Measurements from ENCODE around the gene CHN1. TPM values are rescaled to one million over a fixed set of nuclear protein-coding genes. Genes with fewer than 3 reads are reported as not detected.
A peak's percentile ranks its signal among the peaks of the same experiment; 100 is the strongest.

CHN1 gene
- polyA plus RNA-seq, 4 donors, result 2.0 to 7.8 (median 5.1) TPM

- Histone ChIP-seq H3K36me3 (ENCODE audit: control insufficient read depth in 3 of 3, insufficient read depth in 2 of 3, low read depth in 1 of 3, low read length in 3 of 3) (no peaks in the 10 kb centered on the region), H3K4me3 (ENCODE audit: low read depth in 1 of 3, low read length in 3 of 3) (peak overlapping the region in 1 of 3 donors; percentile 4), H3K9me3 (ENCODE audit: control insufficient read depth in 2 of 2, insufficient read depth in 1 of 2, low read depth in 1 of 2, low read length in 1 of 2) (no peaks in the 10 kb centered on the region), H3K4me1 (ENCODE audit: control insufficient read depth in 3 of 3, insufficient read depth in 2 of 3, low read depth in 1 of 3, low read length in 2 of 3) (no peaks in the 10 kb centered on the region), H3K27ac (ENCODE audit: low read depth in 1 of 3, low read length in 2 of 3) (no peak overlapping the region), H3K27me3 (ENCODE audit: control insufficient read depth in 3 of 3, insufficient read depth in 3 of 3, low read length in 3 of 3) (no peaks in the 10 kb centered on the region)
- 44 to 62% (median 60%) methylated on average over 8 of the region's 8 CpGs for WGBS, 3 donors
- no peak for DNase-seq
- no peak for FAIRE-seq
Observed at GRCh38 chr2:174846941-174847938, 157.9 kb downstream of the CHN1 start.

GRCh38 chr2:174846218-174846617, 159.0 kb downstream of the CHN1 start:
- Histone ChIP-seq H3K4me3 (ENCODE audit: low read depth in 1 of 3, low read length in 3 of 3) (no peak overlapping the region), H3K36me3 (ENCODE audit: control insufficient read depth in 3 of 3, insufficient read depth in 2 of 3, low read depth in 1 of 3, low read length in 3 of 3) (no peaks in the 10 kb centered on the region), H3K27me3 (ENCODE audit: control insufficient read depth in 3 of 3, insufficient read depth in 3 of 3, low read length in 3 of 3) (no peaks in the 10 kb centered on the region), H3K9me3 (ENCODE audit: control insufficient read depth in 2 of 2, insufficient read depth in 1 of 2, low read depth in 1 of 2, low read length in 1 of 2) (no peaks in the 10 kb centered on the region), H3K4me1 (ENCODE audit: control insufficient read depth in 3 of 3, insufficient read depth in 2 of 3, low read depth in 1 of 3, low read length in 2 of 3) (no peaks in the 10 kb centered on the region), H3K27ac (ENCODE audit: low read depth in 1 of 3, low read length in 2 of 3) (no peak overlapping the region)
- DNase-seq (no peak), FAIRE-seq (no peak)
- 86 to 97% (median 94%) methylated on average over 1 of the region's 1 CpG for WGBS, 3 donors

GRCh38 chr2:174844295-174844708, 160.9 kb downstream of the CHN1 start:
- DNase-seq (no peak), FAIRE-seq (no peak)
- WGBS, 3 donors, result 64 to 84% (median 70%) methylated on average over 6 of the region's 6 CpGs
- H3K27ac ChIP-seq (ENCODE audit: low read depth in 1 of 3, low read length in 2 of 3), result no peak overlapping the region
- no peaks in the 10 kb centered on the region for H3K9me3 ChIP-seq (ENCODE audit: control insufficient read depth in 2 of 2, insufficient read depth in 1 of 2, low read depth in 1 of 2, low read length in 1 of 2)
- H3K4me3 ChIP-seq (ENCODE audit: low read depth in 1 of 3, low read length in 3 of 3), result no peak overlapping the region
- no peaks in the 10 kb centered on the region for H3K4me1 ChIP-seq (ENCODE audit: control insufficient read depth in 3 of 3, insufficient read depth in 2 of 3, low read depth in 1 of 3, low read length in 2 of 3)
- no peaks in the 10 kb centered on the region for H3K27me3 ChIP-seq (ENCODE audit: control insufficient read depth in 3 of 3, insufficient read depth in 3 of 3, low read length in 3 of 3)
- H3K36me3 ChIP-seq (ENCODE audit: control insufficient read depth in 3 of 3, insufficient read depth in 2 of 3, low read depth in 1 of 3, low read length in 3 of 3), result no peaks in the 10 kb centered on the region

- no peaks in the 10 kb centered on the region for H3K36me3 ChIP-seq (ENCODE audit: control insufficient read depth in 3 of 3, insufficient read depth in 2 of 3, low read depth in 1 of 3, low read length in 3 of 3)
- DNase-seq, result no peak
- FAIRE-seq, result peak; percentile 19
- WGBS, 3 donors, result 96 to 97% (median 96%) methylated on average over 4 of the region's 4 CpGs
- no peaks in the 10 kb centered on the region for H3K9me3 ChIP-seq (ENCODE audit: control insufficient read depth in 2 of 2, insufficient read depth in 1 of 2, low read depth in 1 of 2, low read length in 1 of 2)
- H3K4me3 ChIP-seq (ENCODE audit: low read depth in 1 of 3, low read length in 3 of 3), result no peak overlapping the region
- H3K4me1 ChIP-seq (ENCODE audit: control insufficient read depth in 3 of 3, insufficient read depth in 2 of 3, low read depth in 1 of 3, low read length in 2 of 3), result no peaks in the 10 kb centered on the region
- H3K27me3 ChIP-seq (ENCODE audit: control insufficient read depth in 3 of 3, insufficient read depth in 3 of 3, low read length in 3 of 3), result no peaks in the 10 kb centered on the region
- H3K27ac ChIP-seq (ENCODE audit: low read depth in 1 of 3, low read length in 2 of 3), result no peak overlapping the region
Observed at GRCh38 chr2:174842496-174842895, 162.7 kb downstream of the CHN1 start.

DNA sequence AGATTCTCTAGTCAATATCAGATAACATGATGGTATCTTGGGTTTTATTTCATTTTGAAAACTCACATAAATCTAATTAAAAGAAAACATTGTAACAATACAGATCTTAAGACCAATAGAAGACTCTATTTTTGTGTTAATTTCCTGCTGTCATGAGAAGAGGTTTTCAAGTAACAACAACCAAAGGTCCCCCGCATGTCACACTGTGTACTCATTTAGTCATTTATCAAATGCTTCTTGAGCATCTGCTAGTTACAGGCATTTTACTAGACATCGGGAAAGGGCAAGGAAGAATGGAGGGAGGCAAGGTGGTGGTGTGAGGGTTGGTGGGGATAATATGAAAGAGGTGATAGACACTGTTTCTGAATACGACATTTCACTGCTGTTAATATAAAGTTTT, 163.2 kb downstream of the CHN1 start:
- H3K4me3 ChIP-seq (ENCODE audit: low read depth in 1 of 3, low read length in 3 of 3), result no peak overlapping the region
- H3K9me3 ChIP-seq (ENCODE audit: control insufficient read depth in 2 of 2, insufficient read depth in 1 of 2, low read depth in 1 of 2, low read length in 1 of 2), result no peaks in the 10 kb centered on the region
- 91 to 96% (median 94%) methylated on average over 3 of the region's 3 CpGs for WGBS, 3 donors
- no peaks in the 10 kb centered on the region for H3K27me3 ChIP-seq (ENCODE audit: control insufficient read depth in 3 of 3, insufficient read depth in 3 of 3, low read length in 3 of 3)
- no peaks in the 10 kb centered on the region for H3K4me1 ChIP-seq (ENCODE audit: control insufficient read depth in 3 of 3, insufficient read depth in 2 of 3, low read depth in 1 of 3, low read length in 2 of 3)
- no peak overlapping the region for H3K27ac ChIP-seq (ENCODE audit: low read depth in 1 of 3, low read length in 2 of 3)
- DNase-seq (no peak), FAIRE-seq (no peak)
- no peaks in the 10 kb centered on the region for H3K36me3 ChIP-seq (ENCODE audit: control insufficient read depth in 3 of 3, insufficient read depth in 2 of 3, low read depth in 1 of 3, low read length in 3 of 3)

DNA sequence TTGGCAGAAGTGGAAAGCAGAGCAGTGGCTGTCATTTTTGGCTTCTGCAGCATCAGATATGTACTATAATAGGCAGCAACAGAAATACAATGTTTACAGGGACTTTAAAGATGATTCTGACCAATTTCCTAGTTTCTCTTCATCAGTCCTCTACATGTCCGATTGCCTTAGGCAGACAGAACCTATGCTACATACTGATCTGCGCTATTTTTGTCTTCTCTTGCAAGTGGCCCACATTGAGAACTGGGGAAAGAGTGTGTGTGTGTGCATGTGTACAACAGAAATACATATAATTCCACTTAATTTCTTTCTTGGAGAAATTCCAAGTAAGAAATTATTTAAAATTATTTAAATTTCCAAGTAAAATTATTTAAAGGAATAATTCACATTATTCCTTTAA, 163.8 kb downstream of the CHN1 start:
- no peak for FAIRE-seq
- no peak overlapping the region for H3K27ac ChIP-seq (ENCODE audit: low read depth in 1 of 3, low read length in 2 of 3)
- H3K36me3 ChIP-seq (ENCODE audit: control insufficient read depth in 3 of 3, insufficient read depth in 2 of 3, low read depth in 1 of 3, low read length in 3 of 3), result no peaks in the 10 kb centered on the region
- no peaks in the 10 kb centered on the region for H3K27me3 ChIP-seq (ENCODE audit: control insufficient read depth in 3 of 3, insufficient read depth in 3 of 3, low read length in 3 of 3)
- H3K4me1 ChIP-seq (ENCODE audit: control insufficient read depth in 3 of 3, insufficient read depth in 2 of 3, low read depth in 1 of 3, low read length in 2 of 3), result no peaks in the 10 kb centered on the region
- H3K4me3 ChIP-seq (ENCODE audit: low read depth in 1 of 3, low read length in 3 of 3), result no peak overlapping the region
- no peak for DNase-seq
- H3K9me3 ChIP-seq (ENCODE audit: control insufficient read depth in 2 of 2, insufficient read depth in 1 of 2, low read depth in 1 of 2, low read length in 1 of 2), result no peaks in the 10 kb centered on the region
- WGBS, 3 donors, result 87 to 92% (median 89%) methylated on average over 2 of the region's 2 CpGs

GRCh38 chr2:174840436-174840835, 164.7 kb downstream of the CHN1 start:
- no peak for FAIRE-seq
- 74 to 91% (median 79%) methylated on average over 3 of the region's 3 CpGs for WGBS, 3 donors
- Histone ChIP-seq H3K4me1 (ENCODE audit: control insufficient read depth in 3 of 3, insufficient read depth in 2 of 3, low read depth in 1 of 3, low read length in 2 of 3) (no peaks in the 10 kb centered on the region), H3K36me3 (ENCODE audit: control insufficient read depth in 3 of 3, insufficient read depth in 2 of 3, low read depth in 1 of 3, low read length in 3 of 3) (no peaks in the 10 kb centered on the region), H3K27ac (ENCODE audit: low read depth in 1 of 3, low read length in 2 of 3) (no peak overlapping the region), H3K27me3 (ENCODE audit: control insufficient read depth in 3 of 3, insufficient read depth in 3 of 3, low read length in 3 of 3) (no peaks in the 10 kb centered on the region), H3K4me3 (ENCODE audit: low read depth in 1 of 3, low read length in 3 of 3) (no peak overlapping the region), H3K9me3 (ENCODE audit: control insufficient read depth in 2 of 2, insufficient read depth in 1 of 2, low read depth in 1 of 2, low read length in 1 of 2) (no peaks in the 10 kb centered on the region)
- no peak for DNase-seq

DNA sequence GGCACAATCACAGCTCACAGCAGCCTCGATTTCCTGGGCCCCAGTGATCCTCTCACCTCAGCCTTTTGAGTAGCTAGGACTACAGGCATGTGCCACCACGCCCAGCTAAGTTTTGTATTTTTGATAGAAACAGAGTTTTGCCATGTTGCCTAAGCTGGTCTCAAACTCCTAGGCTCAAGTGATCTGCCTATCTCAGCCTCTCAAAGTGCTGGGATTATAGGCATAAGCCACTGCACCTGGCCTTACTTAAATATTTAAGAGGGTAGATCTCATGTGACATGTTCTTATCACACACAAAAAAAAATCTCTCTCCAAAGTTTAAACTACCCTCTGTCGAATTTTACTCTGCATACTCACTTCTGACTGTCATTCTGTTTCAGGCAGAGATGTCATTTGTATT, 165.5 kb downstream of the CHN1 start:
- DNase-seq (no peak), FAIRE-seq (no peak)
- no peaks in the 10 kb centered on the region for H3K36me3 ChIP-seq (ENCODE audit: control insufficient read depth in 3 of 3, insufficient read depth in 2 of 3, low read depth in 1 of 3, low read length in 3 of 3)
- H3K9me3 ChIP-seq (ENCODE audit: control insufficient read depth in 2 of 2, insufficient read depth in 1 of 2, low read depth in 1 of 2, low read length in 1 of 2), result no peaks in the 10 kb centered on the region
- H3K4me1 ChIP-seq (ENCODE audit: control insufficient read depth in 3 of 3, insufficient read depth in 2 of 3, low read depth in 1 of 3, low read length in 2 of 3), result no peaks in the 10 kb centered on the region
- no peaks in the 10 kb centered on the region for H3K27me3 ChIP-seq (ENCODE audit: control insufficient read depth in 3 of 3, insufficient read depth in 3 of 3, low read length in 3 of 3)
- WGBS, 3 donors, result 75 to 86% (median 75%) methylated on average over 3 of the region's 3 CpGs
- no peak overlapping the region for H3K27ac ChIP-seq (ENCODE audit: low read depth in 1 of 3, low read length in 2 of 3)
- H3K4me3 ChIP-seq (ENCODE audit: low read depth in 1 of 3, low read length in 3 of 3), result no peak overlapping the region
